HG03135 (cell line): ENCODE results near the gene ERVFRD-1.
A peak's percentile ranks its signal among the peaks of the same experiment; 100 is the strongest.
"Not testable (repeated sequence)": the region's sequence is repeated elsewhere in the genome, so short reads cannot be mapped to it uniquely, and the experiment has no call there.

Source experiments
- ATAC-seq: cut with Tn5 transposase; IDR thresholded peaks from one replicate; pipeline ENCODE4 v1.9.1; 2021; ENCODE audit warnings: mild to moderate bottlenecking, moderate library complexity; ENCODE audit not compliant: unreplicated experiment

Gene ERVFRD-1

GRCh38 chr6:11092668-11093375 lies 18.7 kb downstream of the ERVFRD-1 start:
- peak; percentile 31 for ATAC-seq

DNA sequence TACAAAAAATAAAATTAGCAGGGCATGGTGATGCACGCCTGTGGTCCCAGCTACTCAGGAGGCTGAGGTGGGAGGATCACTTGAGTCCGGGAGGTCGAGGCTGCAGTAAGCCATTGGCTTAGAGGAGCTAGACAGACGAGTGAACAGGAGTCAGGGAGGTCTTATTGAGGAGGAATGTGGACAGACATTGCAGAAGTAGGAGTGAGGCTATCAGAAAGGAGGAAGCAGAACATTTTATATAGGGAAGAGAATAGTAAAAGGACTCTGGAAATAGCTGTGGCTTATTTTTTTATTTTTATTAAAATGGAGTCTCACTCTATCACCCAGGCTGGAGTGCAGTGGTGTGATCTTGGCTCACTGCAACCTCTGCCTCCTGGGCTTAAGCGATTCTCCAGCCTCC lies 20.4 kb downstream of the ERVFRD-1 start:
- ATAC-seq, result not testable (repeated sequence)

GRCh38 chr6:11089695-11090094 lies 21.8 kb downstream of the ERVFRD-1 start:
- no peak for ATAC-seq

DNA sequence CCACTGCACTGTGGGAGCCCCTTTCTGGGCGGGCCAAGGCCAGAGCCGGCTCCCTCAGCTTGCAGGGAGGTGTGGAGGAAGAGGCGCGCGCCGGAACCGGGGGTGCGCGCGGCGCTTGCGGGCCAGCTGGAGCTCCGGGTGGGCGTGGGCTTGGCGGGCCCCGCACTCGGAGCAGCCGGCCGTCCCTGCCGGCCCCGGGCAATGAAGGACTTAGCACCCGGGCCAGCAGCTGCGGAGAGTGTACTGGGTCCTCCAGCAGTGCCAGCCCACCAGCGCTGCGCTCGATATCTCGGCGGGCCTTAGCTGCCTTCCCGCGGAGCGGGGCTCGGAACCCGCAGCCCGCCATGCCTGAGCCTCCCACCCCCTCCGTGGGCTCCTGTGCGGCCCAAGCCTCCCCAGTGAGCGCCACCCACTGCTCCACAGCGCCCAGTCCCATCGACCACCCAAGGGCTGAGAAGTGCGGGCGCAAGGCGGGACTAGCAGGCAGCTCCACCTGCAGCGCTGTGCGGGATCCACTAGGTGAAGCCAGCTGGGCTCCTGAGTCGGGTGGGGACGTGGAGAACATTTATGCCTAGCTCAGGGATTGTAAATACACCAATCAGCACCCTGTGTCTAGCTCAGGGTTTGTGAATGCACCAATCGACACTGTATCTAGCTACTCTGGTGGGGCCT lies 24.2 kb downstream of the ERVFRD-1 start:
- not testable (repeated sequence) for ATAC-seq

DNA sequence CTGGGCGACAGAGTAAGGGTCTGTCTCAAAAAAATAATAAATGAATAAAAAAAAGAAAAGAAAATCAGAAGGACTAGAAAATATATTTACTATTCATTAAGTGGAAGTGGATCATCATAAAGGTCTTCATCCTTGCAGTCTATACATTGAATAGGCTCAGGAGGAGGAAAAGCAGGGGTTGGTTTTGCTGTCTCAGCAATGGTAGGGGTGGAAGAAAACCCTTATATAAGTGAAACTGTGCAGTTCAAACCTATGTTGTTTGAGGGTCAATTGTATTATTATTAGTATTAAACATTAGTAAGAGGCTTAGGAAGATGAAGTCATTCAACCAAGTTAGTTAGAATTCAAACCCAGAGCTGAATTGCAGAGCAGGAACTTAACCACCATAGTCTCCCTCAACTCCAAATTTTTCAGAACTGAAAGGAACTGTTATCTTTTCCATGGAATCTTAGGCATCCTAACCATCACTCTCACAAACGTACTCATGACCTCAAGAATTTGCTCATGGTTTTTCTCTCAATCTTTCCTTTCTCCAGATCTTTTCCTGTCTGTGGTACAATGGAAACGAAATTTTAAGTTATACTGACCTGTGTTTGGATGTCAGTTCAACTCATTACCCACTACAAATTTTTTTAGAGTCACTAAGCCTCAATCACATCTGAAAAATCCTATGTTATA lies 25.6 kb downstream of the ERVFRD-1 start:
- no peak for ATAC-seq

- no peak for ATAC-seq
These were observed 27.6 kb downstream of the ERVFRD-1 start for GRCh38 chr6:11083956-11084355.

DNA sequence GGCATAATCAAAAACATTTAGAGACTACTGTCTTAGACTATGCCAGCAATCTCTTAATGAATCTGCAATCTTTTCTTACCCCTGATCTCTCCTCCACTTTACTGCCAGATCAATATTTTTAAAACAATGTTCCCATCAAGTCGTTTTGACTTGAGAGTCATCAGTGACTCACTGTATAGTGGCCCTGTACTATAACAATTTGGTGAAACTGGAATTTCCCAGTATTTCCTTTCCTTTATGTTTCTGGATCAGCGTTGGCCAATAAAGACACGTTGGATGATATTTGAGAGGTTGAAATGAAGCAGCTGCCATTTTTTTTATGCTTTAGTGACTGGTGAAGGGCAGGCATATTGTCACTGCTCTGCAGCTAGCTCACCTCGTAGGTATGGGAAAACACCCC lies 28.0 kb downstream of the ERVFRD-1 start:
- no peak for ATAC-seq

DNA sequence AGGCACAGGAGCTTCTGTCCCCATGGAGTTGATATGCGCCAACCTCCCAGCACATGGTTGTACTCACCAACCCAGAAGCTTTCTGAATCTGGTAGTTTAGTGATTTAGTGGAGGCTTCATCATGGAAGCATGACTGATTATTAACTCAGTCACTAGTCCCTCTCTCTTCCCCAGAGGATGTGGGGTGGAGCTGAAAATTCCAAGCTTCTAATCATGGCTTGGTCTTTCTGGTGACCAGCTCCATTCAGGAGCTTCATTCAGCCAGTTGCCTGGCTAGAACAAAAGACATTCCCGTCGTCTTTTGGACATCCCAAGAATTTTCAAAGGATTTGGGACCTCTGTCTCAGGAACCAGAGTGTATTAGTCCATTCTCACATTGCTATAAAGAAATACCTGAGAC lies 31.2 kb downstream of the ERVFRD-1 start:
- no peak for ATAC-seq

DNA sequence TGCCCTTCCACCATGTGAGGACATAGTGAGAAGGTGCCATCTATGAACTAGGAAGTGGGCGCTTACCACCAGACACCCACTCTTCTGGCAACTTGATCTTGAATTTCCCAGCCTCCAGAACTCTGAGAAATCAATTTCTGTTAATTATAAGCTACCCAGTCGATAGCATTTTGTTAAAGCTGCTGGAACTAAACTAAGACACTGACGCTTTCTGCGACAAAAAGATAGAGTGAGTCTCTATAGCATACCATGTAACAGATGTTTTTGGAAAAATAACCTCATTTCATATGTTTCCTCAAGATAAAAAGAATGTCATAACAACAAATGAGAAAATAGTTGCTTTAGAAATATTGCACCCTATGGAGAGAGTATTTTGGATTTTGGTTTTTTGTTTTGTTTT lies 33.3 kb downstream of the ERVFRD-1 start:
- ATAC-seq, result no peak

GRCh38 chr6:11076540-11076939 lies 35.0 kb downstream of the ERVFRD-1 start:
- ATAC-seq, result no peak

GRCh38 chr6:11072101-11072500 lies 39.4 kb downstream of the ERVFRD-1 start:
- no peak for ATAC-seq

DNA sequence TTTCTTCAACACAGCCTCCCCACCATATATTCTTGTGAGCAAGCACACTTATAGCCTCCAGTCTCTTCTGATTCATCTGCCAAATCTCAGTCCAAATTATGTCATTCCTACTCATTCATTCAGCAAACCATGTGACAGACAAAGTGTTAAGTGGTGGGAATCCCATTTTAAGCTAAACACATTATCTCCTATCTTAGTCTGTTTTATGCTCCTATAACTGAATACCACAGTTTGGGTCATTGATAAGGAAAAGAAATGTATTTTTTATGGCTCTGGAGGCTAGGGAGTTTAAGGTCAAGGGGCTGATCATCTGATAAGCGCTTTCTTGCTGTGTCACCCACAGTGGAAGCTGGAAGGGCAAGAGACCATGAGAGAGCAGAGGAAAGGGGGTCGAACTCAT lies 41.8 kb downstream of the ERVFRD-1 start:
- ATAC-seq, result no peak

DNA sequence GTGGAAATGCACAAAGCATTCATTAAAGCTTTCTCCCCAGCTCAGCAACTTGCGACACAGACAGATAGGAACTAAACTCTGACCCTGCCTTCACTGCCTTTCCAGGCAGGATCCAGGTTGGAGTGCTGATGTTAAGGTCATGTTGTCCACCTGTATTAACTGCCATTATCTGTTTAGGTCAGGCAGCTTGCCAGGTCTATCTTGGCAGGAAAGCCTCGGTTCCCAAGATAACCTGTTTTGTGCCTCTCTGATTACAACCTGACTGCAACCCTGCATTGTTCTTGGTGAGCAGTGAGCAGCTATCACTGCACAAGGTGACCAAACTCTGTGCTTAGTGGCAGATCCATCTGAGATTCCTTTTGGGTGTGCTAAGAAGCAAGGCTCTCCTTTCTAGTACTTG lies 44.2 kb downstream of the ERVFRD-1 start:
- ATAC-seq, result no peak

DNA sequence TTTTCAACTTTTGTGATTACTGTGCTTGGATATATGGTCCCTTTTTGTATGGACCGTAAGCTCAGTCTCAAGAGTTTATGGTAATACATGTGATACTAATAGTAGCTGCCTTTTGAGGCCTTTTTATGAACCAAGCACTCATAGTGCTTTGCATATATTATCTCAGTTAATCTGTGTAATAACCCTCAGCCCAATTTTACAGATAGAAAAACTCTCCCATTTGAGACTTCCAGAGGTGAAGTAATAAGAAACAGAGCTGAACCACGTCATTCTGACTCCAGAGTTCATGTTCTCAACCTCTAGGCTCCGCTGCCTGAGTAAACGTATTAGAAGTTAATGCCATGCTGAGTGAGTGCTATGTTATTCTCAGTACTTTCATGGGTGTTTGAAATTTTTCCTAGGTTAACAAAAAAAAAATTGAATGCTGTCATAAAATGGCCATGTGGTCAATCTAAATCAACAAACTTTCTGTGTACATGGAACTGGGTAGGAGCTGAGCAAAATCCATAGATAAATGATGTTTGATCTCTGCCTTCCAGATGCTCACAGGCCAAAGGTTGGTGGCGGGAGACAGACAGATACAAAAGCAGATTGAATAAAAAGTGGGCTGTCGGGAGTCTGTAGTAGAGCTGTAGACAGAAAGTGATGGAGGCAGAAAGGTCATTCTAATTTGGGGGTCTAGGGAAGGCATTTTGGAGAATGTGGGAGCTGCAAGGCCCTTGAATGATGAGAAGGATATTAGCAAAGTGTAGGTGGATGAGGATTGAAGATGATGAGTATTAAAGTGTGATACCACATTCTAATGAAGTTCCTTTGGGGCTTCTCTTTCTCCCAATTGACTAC lies 44.8 kb downstream of the ERVFRD-1 start:
- ATAC-seq, result no peak

DNA sequence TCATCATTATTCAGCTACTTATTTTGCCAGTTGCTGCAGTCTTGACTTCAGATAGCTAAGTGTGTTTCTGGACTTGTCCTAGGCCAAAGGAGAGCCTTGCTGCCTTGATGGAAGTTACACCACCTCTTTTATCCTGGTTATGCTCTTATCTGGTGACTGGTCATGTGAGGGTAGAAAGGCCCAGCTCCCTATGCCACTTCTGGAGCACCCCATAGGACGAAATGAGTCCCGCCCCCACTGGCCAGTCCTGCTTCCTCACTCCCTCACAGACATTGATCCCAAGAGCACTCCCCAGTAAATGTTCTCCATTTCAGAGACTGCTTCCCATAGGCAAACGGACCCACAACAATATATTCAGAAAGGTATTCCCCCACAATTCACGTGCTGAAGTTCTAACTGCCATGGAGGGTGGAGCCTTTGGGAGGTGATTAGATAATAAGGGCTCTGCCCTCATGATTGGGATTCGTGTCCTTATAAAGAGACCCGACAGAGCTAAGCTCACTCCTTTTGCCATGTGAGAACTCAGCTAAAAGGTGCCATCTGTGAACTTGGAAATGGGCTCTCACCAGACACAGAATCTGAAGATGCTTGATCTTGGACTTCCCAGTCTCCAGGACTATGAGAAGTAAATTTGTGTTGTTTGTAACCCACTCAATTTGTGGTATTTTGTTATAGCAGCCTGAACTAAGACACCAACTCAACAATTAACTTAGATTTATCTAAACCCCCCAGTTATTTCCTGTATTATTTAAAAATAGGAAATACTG lies 45.9 kb downstream of the ERVFRD-1 start:
- ATAC-seq, result no peak

- ATAC-seq, result no peak
These were observed 46.7 kb downstream of the ERVFRD-1 start for GRCh38 chr6:11064836-11065235.

- no peak for ATAC-seq
These were observed 48.8 kb downstream of the ERVFRD-1 start for GRCh38 chr6:11062715-11063114.

DNA sequence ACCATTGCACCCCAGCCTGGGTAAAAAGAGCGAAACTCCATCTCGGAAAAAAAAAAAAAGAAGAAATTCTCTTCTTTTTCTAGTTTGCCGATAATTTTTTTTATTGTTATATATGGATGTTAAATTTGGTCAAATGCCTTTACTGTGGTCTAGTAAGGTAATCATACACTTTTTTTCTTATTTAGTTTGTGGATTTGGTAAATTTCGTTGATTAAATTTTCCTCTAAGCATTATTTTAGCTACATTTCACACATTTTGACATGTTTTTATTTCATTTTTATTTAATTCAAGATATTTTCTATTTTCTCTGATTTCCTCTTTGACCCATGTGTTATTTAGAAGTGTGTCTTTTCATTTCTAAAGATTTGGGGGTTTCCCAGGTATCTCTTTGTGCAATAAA lies 49.4 kb downstream of the ERVFRD-1 start:
- no peak for ATAC-seq

GRCh38 chr6:11058406-11058805 lies 53.1 kb downstream of the ERVFRD-1 start:
- no peak for ATAC-seq

DNA sequence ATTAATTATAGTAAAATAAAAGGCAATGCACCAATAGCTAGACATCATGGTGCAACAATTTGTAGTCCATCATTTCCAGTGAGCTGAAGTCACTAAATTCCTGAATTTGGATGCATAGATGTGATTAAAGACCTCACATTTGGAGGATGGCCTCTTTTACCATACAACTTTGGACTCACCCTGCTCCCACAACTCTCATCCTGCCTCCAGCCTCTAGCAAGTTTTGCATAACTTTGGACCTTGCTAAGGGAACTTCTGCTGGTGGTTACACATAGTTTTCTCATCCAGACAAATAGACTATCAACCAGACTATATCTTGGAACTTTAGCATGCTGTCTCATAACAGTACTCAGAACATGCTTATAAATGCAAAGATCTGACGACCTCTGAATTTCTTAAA lies 54.7 kb downstream of the ERVFRD-1 start:
- ATAC-seq, result no peak
